Common myeloid progenitor, CD34-positive (primary cell): ENCODE measurements around the gene FGFRL1.
A peak's percentile ranks its signal among the peaks of the same experiment; 100 is the strongest.

Experiments
- CTCF ChIA-PET: fragments of 350-600 bp; sonication (Branson Sonifier 250); formaldehyde crosslinking; loops from one replicate; lab custom pipeline; 2021; ENCODE audit warnings: antibody characterized with exemption; lab: Charles Lee
- POLR2A ChIA-PET: fragments of 350-600 bp; sonication (Branson Sonifier 250); formaldehyde crosslinking; loops from one replicate; lab custom pipeline; 2021; ENCODE audit warnings: antibody characterized with exemption; lab: Charles Lee
- DNase-seq, 3 donors: peaks; one replicate each; pipeline versions ENCODE4 v3.0.0 to v3.0.0-alpha.2; 2013
- H3K27ac ChIP-seq, 2 experiments: 1 replicate in 1 of 2; 2 replicates in 1 of 2; pipeline ENCODE4 v1.7.0; 2013; ENCODE audit warnings: inconsistent platforms in 2 of 2, low read length in 2 of 2, mild to moderate bottlenecking in 2 of 2, low read depth in 1 of 2, moderate library complexity in 1 of 2; ENCODE audit not compliant: severe bottlenecking in 2 of 2, insufficient read depth in 1 of 2, poor library complexity in 1 of 2
- H3K27me3 ChIP-seq, 5 experiments: replicated peaks in 2 of 5; 1 replicate in 3 of 5; 2 replicates in 2 of 5; pipeline versions ENCODE4 v1.6.1 to v1.7.0; 2013; ENCODE audit warnings: low read length in 4 of 5, mild to moderate bottlenecking in 2 of 5, moderate library complexity in 2 of 5, inconsistent platforms in 1 of 5; ENCODE audit not compliant: insufficient read depth in 5 of 5, control insufficient read depth in 4 of 5
- H3K36me3 ChIP-seq, 4 experiments: 1 replicate in 2 of 4; 2 replicates in 2 of 4; pipeline versions ENCODE4 v1.6.1 to v1.7.0; 2013; ENCODE audit warnings: low read length in 3 of 4, control low read depth in 1 of 4, mild to moderate bottlenecking in 1 of 4; ENCODE audit not compliant: control insufficient read depth in 4 of 4, insufficient read depth in 4 of 4
- H3K4me1 ChIP-seq, 4 experiments: 1 replicate in 3 of 4; 2 replicates in 1 of 4; pipeline versions ENCODE4 v1.6.1 to v1.7.1; 2013; ENCODE audit warnings: low read length in 3 of 4, mild to moderate bottlenecking in 3 of 4, control low read depth in 1 of 4, inconsistent platforms in 1 of 4, moderate library complexity in 1 of 4; ENCODE audit not compliant: control insufficient read depth in 4 of 4, insufficient read depth in 4 of 4; ENCODE audit errors: control extremely low read depth in 1 of 4
- H3K4me3 ChIP-seq, 7 experiments: 1 replicate in 4 of 7; 2 replicates in 3 of 7; pipeline versions ENCODE4 v1.5.1 to v1.7.0; 2013; ENCODE audit warnings: mild to moderate bottlenecking in 7 of 7, low read length in 6 of 7, moderate library complexity in 6 of 7, inconsistent platforms in 2 of 7, low read depth in 2 of 7, control low read depth in 1 of 7; ENCODE audit not compliant: insufficient read depth in 4 of 7, control insufficient read depth in 1 of 7; ENCODE audit errors: extremely low read depth in 1 of 7
- H3K9me3 ChIP-seq, 5 experiments: 1 replicate in 4 of 5; 2 replicates in 1 of 5; pipeline versions ENCODE4 v1.6.1 to v1.7.1; 2013; ENCODE audit warnings: low read length in 4 of 5, mild to moderate bottlenecking in 2 of 5, inconsistent platforms in 1 of 5, low read depth in 1 of 5, moderate library complexity in 1 of 5; ENCODE audit not compliant: control insufficient read depth in 4 of 5, insufficient read depth in 2 of 5; ENCODE audit errors: control extremely low read depth in 1 of 5
- WGBS: methylation state at CpG from one replicate; pipeline ENCODE4 v1.1.5; 2013; ENCODE audit not compliant: insufficient coverage; 5-methylcytosine and 5-hydroxymethylcytosine counted together

FGFRL1 gene

GRCh38 chr4:1011666-1012033, 224 bp downstream of the FGFRL1 start:
- POLR2A ChIA-PET = no interaction called here

GRCh38 chr4:1012034-1012739, 761 bp downstream of the FGFRL1 start:
- CTCF ChIA-PET = no interaction called here
- H3K36me3 ChIP-seq = peaks cover 0 to 3% (median 0%) of the 10 kb centered on the region in 4 experiments
- H3K27ac ChIP-seq = no peak overlapping the region
- H3K4me1 ChIP-seq = peaks cover 0 to 32% (median 29%) of the 10 kb centered on the region in 4 experiments
- POLR2A ChIA-PET = no interaction called here
- 0% methylated on average over 49 of the region's 69 CpGs for WGBS
- no peaks in the 10 kb centered on the region for H3K9me3 ChIP-seq
- peaks cover under 1 to 24% (median 13%) of the 10 kb centered on the region in 5 experiments for H3K27me3 ChIP-seq
- peak overlapping the region in 6 of 7 experiments; percentile 34 to 75 (median 57) for H3K4me3 ChIP-seq
- peak; percentile 26 to 64 (median 53) for DNase-seq

More at GRCh38 chr4:1011666-1012033, 224 bp downstream of the FGFRL1 start:
- peaks cover 0 to 3% (median 0%) of the 10 kb centered on the region in 4 experiments for H3K36me3 ChIP-seq
- WGBS = 2% methylated on average over 7 of the region's 69 CpGs
- H3K4me3 ChIP-seq = peak overlapping the region in 2 of 7 experiments; percentile 20 to 33
- DNase-seq = no peak
- no peak overlapping the region for H3K27ac ChIP-seq
- peaks cover 0 to 32% (median 29%) of the 10 kb centered on the region in 4 experiments for H3K4me1 ChIP-seq
- CTCF ChIA-PET = no interaction called here
- peaks cover 0 to 4% (median 4%) of the 10 kb centered on the region in 5 experiments for H3K9me3 ChIP-seq
- peaks cover 6 to 29% (median 14%) of the 10 kb centered on the region in 5 experiments for H3K27me3 ChIP-seq

GRCh38 chr4:1013225-1014073, 2.0 kb downstream of the FGFRL1 start:
- H3K4me3 ChIP-seq = no peak overlapping the region
- peaks cover 0 to 13% (median 5%) of the 10 kb centered on the region in 5 experiments for H3K27me3 ChIP-seq
- CTCF ChIA-PET = no interaction called here
- no peak overlapping the region for H3K27ac ChIP-seq
- no peaks in the 10 kb centered on the region for H3K9me3 ChIP-seq
- peaks cover 0 to 32% (median 29%) of the 10 kb centered on the region in 4 experiments for H3K4me1 ChIP-seq
- 97% methylated on average over 35 of the region's 43 CpGs for WGBS
- no peak for DNase-seq
- peaks cover 0 to 3% (median 0%) of the 10 kb centered on the region in 4 experiments for H3K36me3 ChIP-seq
- POLR2A ChIA-PET = no interaction called here

GRCh38 chr4:1014291-1015167, 3.1 kb downstream of the FGFRL1 start:
- DNase-seq = no peak

GRCh38 chr4:1015179-1015578, 3.8 kb downstream of the FGFRL1 start:
- ChIA-PET POLR2A (no interaction called here), CTCF (no interaction called here)
- Histone ChIP-seq H3K36me3 (peaks cover 0 to 3% (median 0%) of the 10 kb centered on the region in 4 experiments), H3K27me3 (peaks cover 0 to 4% (median 0%) of the 10 kb centered on the region in 5 experiments), H3K4me1 (peaks cover 0 to 27% (median 18%) of the 10 kb centered on the region in 4 experiments), H3K9me3 (no peaks in the 10 kb centered on the region), H3K27ac (no peak overlapping the region), H3K4me3 (no peak overlapping the region)
- no peak for DNase-seq
- 93% methylated on average over 6 of the region's 8 CpGs for WGBS

More at GRCh38 chr4:1014291-1015167, 3.1 kb downstream of the FGFRL1 start:
- Histone ChIP-seq H3K4me1 (peaks cover 0 to 29% (median 22%) of the 10 kb centered on the region in 4 experiments), H3K4me3 (no peak overlapping the region), H3K27me3 (peaks cover 0 to 5% (median 0%) of the 10 kb centered on the region in 5 experiments), H3K27ac (no peak overlapping the region), H3K36me3 (peaks cover 0 to 3% (median 0%) of the 10 kb centered on the region in 4 experiments), H3K9me3 (no peaks in the 10 kb centered on the region)
- ChIA-PET CTCF (no interaction called here), POLR2A (no interaction called here)
- WGBS = 97% methylated on average over 30 of the region's 36 CpGs

GRCh38 chr4:1015746-1016145, 4.3 kb downstream of the FGFRL1 start:
- DNase-seq = no peak
- Histone ChIP-seq H3K27ac (no peak overlapping the region), H3K4me1 (peaks cover 0 to 21% (median 12%) of the 10 kb centered on the region in 4 experiments), H3K9me3 (no peaks in the 10 kb centered on the region), H3K36me3 (peaks cover 0 to 3% (median 0%) of the 10 kb centered on the region in 4 experiments), H3K27me3 (peaks cover 0 to 1% (median 0%) of the 10 kb centered on the region in 5 experiments), H3K4me3 (no peak overlapping the region)
- ChIA-PET CTCF (no interaction called here), POLR2A (no interaction called here)
- 98% methylated on average over 10 of the region's 10 CpGs for WGBS
